Renal cortex interstitium (tissue), 11 donors: ENCODE data around the gene RALGDS. TPM values are rescaled to one million over a fixed set of nuclear protein-coding genes. Genes with fewer than 3 reads are reported as not detected.
"Not testable (repeated sequence)": the region's sequence is repeated elsewhere in the genome, so short reads cannot be mapped to it uniquely, and the experiment has no call there.

Source experiments
- DNase-seq, 11 donors: peaks; one replicate each; pipeline ENCODE4 v3.0.0-alpha.2; 2013; ENCODE audit warnings: low read depth in 9 of 11, low spot score in 4 of 11; ENCODE audit errors: extremely low read depth in 1 of 11
- polyA plus RNA-seq, 3 donors: library from polyadenylated mRNA; unstranded; fragments of 120-200 nt; gene quantifications; one replicate each; pipeline ENCODE4 v1.2.1, GENCODE V29; 2013; ENCODE audit not compliant: insufficient read length in 3 of 3

RALGDS gene
- polyA plus RNA-seq, 3 donors: 30.6 to 44.4 (median 40.2) TPM

- DNase-seq: no peak
These were observed 19.5 kb downstream of the RALGDS start for GRCh38 chr9:133101356-133102189.

GRCh38 chr9:133100506-133101355, 20.3 kb downstream of the RALGDS start:
- no peak for DNase-seq

GRCh38 chr9:133099726-133100505, 21.1 kb downstream of the RALGDS start:
- DNase-seq: no peak

GRCh38 chr9:133098871-133099270, 22.2 kb downstream of the RALGDS start:
- DNase-seq: no peak

- no peak for DNase-seq
These were observed 22.8 kb downstream of the RALGDS start for GRCh38 chr9:133098104-133098754.

GRCh38 chr9:133094842-133095393, 26.1 kb downstream of the RALGDS start:
- DNase-seq: no peak

GRCh38 chr9:133094351-133094750, 26.7 kb downstream of the RALGDS start:
- DNase-seq: not testable (repeated sequence)

- no peak for DNase-seq
These were observed 30.2 kb downstream of the RALGDS start for GRCh38 chr9:133090752-133091385.

- no peak for DNase-seq
These were observed 30.9 kb downstream of the RALGDS start for GRCh38 chr9:133090187-133090586.

GRCh38 chr9:133089271-133089671, 31.8 kb downstream of the RALGDS start:
- DNase-seq: no peak

GRCh38 chr9:133088756-133089155, 32.3 kb downstream of the RALGDS start:
- no peak for DNase-seq

- DNase-seq: no peak
These were observed 32.8 kb downstream of the RALGDS start for GRCh38 chr9:133088146-133088750.

- no peak for DNase-seq
These were observed 33.5 kb downstream of the RALGDS start for GRCh38 chr9:133087429-133088145.

- no peak for DNase-seq
These were observed 34.1 kb downstream of the RALGDS start for GRCh38 chr9:133086894-133087293.

GRCh38 chr9:133086212-133086860, 34.7 kb downstream of the RALGDS start:
- DNase-seq: not testable (repeated sequence)

- DNase-seq: not testable (repeated sequence)
These were observed 37.4 kb downstream of the RALGDS start for GRCh38 chr9:133083688-133084087.
